ENCODE measurements around the gene EEF2KMT.

- TF ChIP-seq, protein P1, sequence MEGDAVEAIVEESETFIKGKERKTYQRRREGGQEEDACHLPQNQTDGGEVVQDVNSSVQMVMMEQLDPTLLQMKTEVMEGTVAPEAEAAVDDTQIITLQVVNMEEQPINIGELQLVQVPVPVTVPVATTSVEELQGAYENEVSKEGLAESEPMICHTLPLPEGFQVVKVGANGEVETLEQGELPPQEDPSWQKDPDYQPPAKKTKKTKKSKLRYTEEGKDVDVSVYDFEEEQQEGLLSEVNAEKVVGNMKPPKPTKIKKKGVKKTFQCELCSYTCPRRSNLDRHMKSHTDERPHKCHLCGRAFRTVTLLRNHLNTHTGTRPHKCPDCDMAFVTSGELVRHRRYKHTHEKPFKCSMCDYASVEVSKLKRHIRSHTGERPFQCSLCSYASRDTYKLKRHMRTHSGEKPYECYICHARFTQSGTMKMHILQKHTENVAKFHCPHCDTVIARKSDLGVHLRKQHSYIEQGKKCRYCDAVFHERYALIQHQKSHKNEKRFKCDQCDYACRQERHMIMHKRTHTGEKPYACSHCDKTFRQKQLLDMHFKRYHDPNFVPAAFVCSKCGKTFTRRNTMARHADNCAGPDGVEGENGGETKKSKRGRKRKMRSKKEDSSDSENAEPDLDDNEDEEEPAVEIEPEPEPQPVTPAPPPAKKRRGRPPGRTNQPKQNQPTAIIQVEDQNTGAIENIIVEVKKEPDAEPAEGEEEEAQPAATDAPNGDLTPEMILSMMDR (IDR thresholded peaks at IDR 0.05) = no peak
- no peak for TF ChIP-seq POLR2AphosphoS5 (IDR thresholded peaks at IDR 0.05)
These were observed 19.0 kb downstream of the EEF2KMT start for GRCh38 chr16:5078626-5079025.
